DMS153 (cell line): ENCODE data around the gene AIFM2.
"Not testable (repeated sequence)": the region's sequence is repeated elsewhere in the genome, so short reads cannot be mapped to it uniquely, and the experiment has no call there.

Experiments used
- DNase-seq: peaks from one replicate; lab custom pipeline; 2025; lab: John Stamatoyannopoulos, UW

Gene AIFM2

GRCh38 chr10:70121281-70121949 lies 11.2 kb downstream of the AIFM2 start:
- no peak for DNase-seq

GRCh38 chr10:70120417-70120816 lies 12.2 kb downstream of the AIFM2 start:
- DNase-seq: no peak

GRCh38 chr10:70119623-70120022 lies 13.0 kb downstream of the AIFM2 start:
- DNase-seq: no peak

GRCh38 chr10:70119197-70119596 lies 13.4 kb downstream of the AIFM2 start:
- no peak for DNase-seq

- no peak for DNase-seq
Measured at GRCh38 chr10:70118196-70118595, 14.4 kb downstream of the AIFM2 start.

- no peak for DNase-seq
Measured at GRCh38 chr10:70117646-70118045, 15.0 kb downstream of the AIFM2 start.

GRCh38 chr10:70115948-70116682 lies 16.5 kb downstream of the AIFM2 start:
- no peak for DNase-seq

- no peak for DNase-seq
Measured at GRCh38 chr10:70114902-70115301, 17.7 kb downstream of the AIFM2 start.

- DNase-seq: no peak
Measured at GRCh38 chr10:70112071-70112470, 20.6 kb downstream of the AIFM2 start.

- no peak for DNase-seq
Measured at GRCh38 chr10:70111496-70111895, 21.1 kb downstream of the AIFM2 start.

GRCh38 chr10:70109064-70109729 lies 23.4 kb downstream of the AIFM2 start:
- DNase-seq: no peak

- no peak for DNase-seq
Measured at GRCh38 chr10:70106958-70107791, 25.4 kb downstream of the AIFM2 start.

- DNase-seq: no peak
Measured at GRCh38 chr10:70101668-70102067, 31.0 kb downstream of the AIFM2 start.

- DNase-seq: not testable (repeated sequence)
Measured at GRCh38 chr10:70101068-70101562, 31.5 kb downstream of the AIFM2 start.

- DNase-seq: no peak
Measured at GRCh38 chr10:70098271-70098670, 34.4 kb downstream of the AIFM2 start.

- no peak for DNase-seq
Measured at GRCh38 chr10:70097459-70097858, 35.2 kb downstream of the AIFM2 start.

GRCh38 chr10:70096705-70097420 lies 35.8 kb downstream of the AIFM2 start:
- DNase-seq: no peak

GRCh38 chr10:70096016-70096704 lies 36.5 kb downstream of the AIFM2 start:
- no peak for DNase-seq

- DNase-seq: no peak
Measured at GRCh38 chr10:70094250-70094649, 38.4 kb downstream of the AIFM2 start.

- no peak for DNase-seq
Measured at GRCh38 chr10:70093335-70093944, 39.2 kb downstream of the AIFM2 start.
